Measurements from ENCODE around the gene PCSK2.

Gene PCSK2

GRCh38 chr20:17399303-17399985 is 172.6 kb downstream of the PCSK2 start:
- Histone ChIP-seq H4K8ac (ENCODE audit: low read depth, low read length) (no peak overlapping the region), H3K9ac (ENCODE audit: low read length) (no peak overlapping the region), H3K23ac (ENCODE audit: low read length) (no peak overlapping the region), H4K91ac (ENCODE audit: low read depth, low read length) (no peak overlapping the region), H2BK5ac (ENCODE audit: low read depth, low read length, poor library complexity) (no peak overlapping the region), H2AK5ac (ENCODE audit: low read length) (no peak overlapping the region), H3K79me1 (ENCODE audit: low read length) (no peaks in the 10 kb centered on the region), H3K27ac (ENCODE audit: low read depth, low read length) (no peak overlapping the region), H3K27me3 (ENCODE audit: insufficient read depth, low read length) (no peaks in the 10 kb centered on the region), H3K18ac (ENCODE audit: low read length) (no peak overlapping the region), H3K79me2 (ENCODE audit: control insufficient read depth, insufficient read depth, low read length, poor library complexity) (no peaks in the 10 kb centered on the region), H3K4me1 (ENCODE audit: control insufficient read depth in 1 of 2, insufficient read depth in 2 of 2, low read length in 2 of 2) (no peaks in the 10 kb centered on the region), H3K36me3 (ENCODE audit: control insufficient read depth in 1 of 2, insufficient read depth in 2 of 2, low read length in 2 of 2) (no peaks in the 10 kb centered on the region), H3K4me2 (ENCODE audit: low read length) (no peak overlapping the region), H3K4ac (ENCODE audit: low read depth, low read length) (no peak overlapping the region), H4K12ac (ENCODE audit: low read depth, low read length) (no peak overlapping the region), H3K4me3 (ENCODE audit: low read depth, low read length) (no peak overlapping the region), H2BK120ac (ENCODE audit: insufficient read depth, low read length, poor library complexity) (no peak overlapping the region), H2BK12ac (ENCODE audit: low read length) (no peak overlapping the region), H3K9me3 (ENCODE audit: insufficient read depth, low read depth, low read length) (no peaks in the 10 kb centered on the region), H2AFZ (ENCODE audit: insufficient read depth, low read length, poor library complexity) (no peak overlapping the region), H3K14ac (ENCODE audit: low read length) (no peak overlapping the region)
- DNase-seq: no peak
- no CpG with 5 or more reads among the region's 7 CpGs for WGBS (ENCODE audit: extremely low coverage, insufficient coverage, insufficient read length)

DNA sequence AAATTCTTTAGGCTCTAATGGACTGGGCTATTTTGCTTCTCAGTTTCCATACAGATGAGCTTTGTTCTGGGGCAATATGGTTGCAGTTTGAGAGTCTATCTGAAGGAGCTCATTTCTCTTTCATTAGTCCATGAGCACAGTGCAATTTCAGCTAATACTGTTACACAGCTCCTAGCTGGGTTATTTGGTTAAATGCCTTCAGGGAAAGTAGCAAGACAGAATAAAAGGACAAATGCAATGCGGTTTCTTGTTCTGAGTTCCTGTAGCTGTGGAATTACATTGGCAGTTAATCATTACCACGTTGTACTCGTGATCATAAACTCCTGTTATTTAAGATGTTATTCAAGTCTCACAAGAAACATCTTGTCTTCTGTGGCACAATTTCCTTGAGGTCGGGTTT is 176.6 kb downstream of the PCSK2 start:
- H3K4ac ChIP-seq (ENCODE audit: low read depth, low read length): no peak overlapping the region
- no peak overlapping the region for H2BK12ac ChIP-seq (ENCODE audit: low read length)
- no peaks in the 10 kb centered on the region for H3K27me3 ChIP-seq (ENCODE audit: insufficient read depth, low read length)
- H3K9ac ChIP-seq (ENCODE audit: low read length): no peak overlapping the region
- no peaks in the 10 kb centered on the region for H3K4me1 ChIP-seq (ENCODE audit: control insufficient read depth in 1 of 2, insufficient read depth in 2 of 2, low read length in 2 of 2)
- H2BK120ac ChIP-seq (ENCODE audit: insufficient read depth, low read length, poor library complexity): no peak overlapping the region
- H3K4me3 ChIP-seq (ENCODE audit: low read depth, low read length): no peak overlapping the region
- no peaks in the 10 kb centered on the region for H3K79me2 ChIP-seq (ENCODE audit: control insufficient read depth, insufficient read depth, low read length, poor library complexity)
- no peak overlapping the region for H4K91ac ChIP-seq (ENCODE audit: low read depth, low read length)
- no peak overlapping the region for H3K14ac ChIP-seq (ENCODE audit: low read length)
- H3K27ac ChIP-seq (ENCODE audit: low read depth, low read length): no peak overlapping the region
- H4K8ac ChIP-seq (ENCODE audit: low read depth, low read length): no peak overlapping the region
- H3K18ac ChIP-seq (ENCODE audit: low read length): no peak overlapping the region
- no peak overlapping the region for H2AK5ac ChIP-seq (ENCODE audit: low read length)
- H3K23ac ChIP-seq (ENCODE audit: low read length): no peak overlapping the region
- no peak overlapping the region for H2AFZ ChIP-seq (ENCODE audit: insufficient read depth, low read length, poor library complexity)
- no peaks in the 10 kb centered on the region for H3K36me3 ChIP-seq (ENCODE audit: control insufficient read depth in 1 of 2, insufficient read depth in 2 of 2, low read length in 2 of 2)
- no peak overlapping the region for H3K4me2 ChIP-seq (ENCODE audit: low read length)
- no peak overlapping the region for H2BK5ac ChIP-seq (ENCODE audit: low read depth, low read length, poor library complexity)
- H3K9me3 ChIP-seq (ENCODE audit: insufficient read depth, low read depth, low read length): peaks cover 3% of the 10 kb centered on the region
- no CpG with 5 or more reads among the region's 4 CpGs for WGBS (ENCODE audit: extremely low coverage, insufficient coverage, insufficient read length)
- DNase-seq: no peak
- no peak overlapping the region for H4K12ac ChIP-seq (ENCODE audit: low read depth, low read length)
- no peaks in the 10 kb centered on the region for H3K79me1 ChIP-seq (ENCODE audit: low read length)

- Histone ChIP-seq H4K8ac (ENCODE audit: low read depth, low read length) (no peak overlapping the region), H2BK5ac (ENCODE audit: low read depth, low read length, poor library complexity) (no peak overlapping the region), H3K4me2 (ENCODE audit: low read length) (no peak overlapping the region), H2BK12ac (ENCODE audit: low read length) (no peak overlapping the region), H3K79me2 (ENCODE audit: control insufficient read depth, insufficient read depth, low read length, poor library complexity) (no peaks in the 10 kb centered on the region), H2BK120ac (ENCODE audit: insufficient read depth, low read length, poor library complexity) (no peak overlapping the region), H3K4me3 (ENCODE audit: low read depth, low read length) (no peak overlapping the region), H3K36me3 (ENCODE audit: control insufficient read depth in 1 of 2, insufficient read depth in 2 of 2, low read length in 2 of 2) (no peaks in the 10 kb centered on the region), H3K4ac (ENCODE audit: low read depth, low read length) (no peak overlapping the region), H3K27me3 (ENCODE audit: insufficient read depth, low read length) (no peaks in the 10 kb centered on the region), H2AFZ (ENCODE audit: insufficient read depth, low read length, poor library complexity) (no peak overlapping the region), H2AK5ac (ENCODE audit: low read length) (no peak overlapping the region), H4K12ac (ENCODE audit: low read depth, low read length) (no peak overlapping the region), H3K9ac (ENCODE audit: low read length) (no peak overlapping the region), H3K4me1 (ENCODE audit: control insufficient read depth in 1 of 2, insufficient read depth in 2 of 2, low read length in 2 of 2) (no peaks in the 10 kb centered on the region), H3K18ac (ENCODE audit: low read length) (no peak overlapping the region), H3K27ac (ENCODE audit: low read depth, low read length) (no peak overlapping the region), H3K23ac (ENCODE audit: low read length) (no peak overlapping the region), H3K14ac (ENCODE audit: low read length) (no peak overlapping the region), H3K79me1 (ENCODE audit: low read length) (no peaks in the 10 kb centered on the region), H3K9me3 (ENCODE audit: insufficient read depth, low read depth, low read length) (peaks cover 3% of the 10 kb centered on the region), H4K91ac (ENCODE audit: low read depth, low read length) (no peak overlapping the region)
- whole genome bisulfite sequencing (ENCODE audit: extremely low coverage, insufficient coverage, insufficient read length): no CpG with 5 or more reads among the region's 3 CpGs
- DNase-seq: no peak
These were observed 179.3 kb downstream of the PCSK2 start for GRCh38 chr20:17406051-17406590.

DNA sequence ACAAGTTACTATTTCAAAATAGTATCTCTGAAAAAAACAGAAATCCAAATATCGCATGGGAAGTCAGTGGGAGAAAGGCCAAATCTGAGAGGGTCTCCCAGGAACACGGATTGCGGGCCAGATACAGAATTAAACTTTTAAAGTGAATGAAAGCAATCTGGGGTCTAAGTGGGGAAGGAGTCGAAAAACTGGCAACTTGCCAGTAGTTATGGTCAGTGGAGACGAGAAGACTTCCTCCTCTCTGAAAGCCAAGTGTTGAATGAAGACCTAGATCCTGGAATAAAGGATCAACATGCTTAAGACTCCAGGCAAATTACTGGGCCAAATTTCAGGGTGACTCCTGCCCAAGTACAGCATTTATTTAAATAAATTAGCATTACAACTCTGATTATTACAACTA is 180.7 kb downstream of the PCSK2 start:
- Histone ChIP-seq H3K4me1 (ENCODE audit: control insufficient read depth in 1 of 2, insufficient read depth in 2 of 2, low read length in 2 of 2) (no peaks in the 10 kb centered on the region), H3K4me3 (ENCODE audit: low read depth, low read length) (no peak overlapping the region), H3K79me1 (ENCODE audit: low read length) (no peaks in the 10 kb centered on the region), H3K36me3 (ENCODE audit: control insufficient read depth in 1 of 2, insufficient read depth in 2 of 2, low read length in 2 of 2) (no peaks in the 10 kb centered on the region), H3K9ac (ENCODE audit: low read length) (no peak overlapping the region), H2AK5ac (ENCODE audit: low read length) (no peak overlapping the region), H3K4me2 (ENCODE audit: low read length) (no peak overlapping the region), H2BK5ac (ENCODE audit: low read depth, low read length, poor library complexity) (no peak overlapping the region), H3K9me3 (ENCODE audit: insufficient read depth, low read depth, low read length) (peaks cover 4% of the 10 kb centered on the region), H3K4ac (ENCODE audit: low read depth, low read length) (no peak overlapping the region), H3K23ac (ENCODE audit: low read length) (no peak overlapping the region), H4K91ac (ENCODE audit: low read depth, low read length) (no peak overlapping the region), H3K27ac (ENCODE audit: low read depth, low read length) (no peak overlapping the region), H2AFZ (ENCODE audit: insufficient read depth, low read length, poor library complexity) (no peak overlapping the region), H4K12ac (ENCODE audit: low read depth, low read length) (no peak overlapping the region), H2BK12ac (ENCODE audit: low read length) (no peak overlapping the region), H3K18ac (ENCODE audit: low read length) (no peak overlapping the region), H3K79me2 (ENCODE audit: control insufficient read depth, insufficient read depth, low read length, poor library complexity) (no peaks in the 10 kb centered on the region), H3K14ac (ENCODE audit: low read length) (no peak overlapping the region), H4K8ac (ENCODE audit: low read depth, low read length) (no peak overlapping the region), H2BK120ac (ENCODE audit: insufficient read depth, low read length, poor library complexity) (no peak overlapping the region), H3K27me3 (ENCODE audit: insufficient read depth, low read length) (no peaks in the 10 kb centered on the region)
- DNase-seq: no peak
- WGBS (ENCODE audit: extremely low coverage, insufficient coverage, insufficient read length): no CpG with 5 or more reads among the region's 5 CpGs
